Measurements from ENCODE around the gene ACOX2.
A peak's percentile ranks its signal among the peaks of the same experiment; 100 is the strongest.

Gene ACOX2

DNA sequence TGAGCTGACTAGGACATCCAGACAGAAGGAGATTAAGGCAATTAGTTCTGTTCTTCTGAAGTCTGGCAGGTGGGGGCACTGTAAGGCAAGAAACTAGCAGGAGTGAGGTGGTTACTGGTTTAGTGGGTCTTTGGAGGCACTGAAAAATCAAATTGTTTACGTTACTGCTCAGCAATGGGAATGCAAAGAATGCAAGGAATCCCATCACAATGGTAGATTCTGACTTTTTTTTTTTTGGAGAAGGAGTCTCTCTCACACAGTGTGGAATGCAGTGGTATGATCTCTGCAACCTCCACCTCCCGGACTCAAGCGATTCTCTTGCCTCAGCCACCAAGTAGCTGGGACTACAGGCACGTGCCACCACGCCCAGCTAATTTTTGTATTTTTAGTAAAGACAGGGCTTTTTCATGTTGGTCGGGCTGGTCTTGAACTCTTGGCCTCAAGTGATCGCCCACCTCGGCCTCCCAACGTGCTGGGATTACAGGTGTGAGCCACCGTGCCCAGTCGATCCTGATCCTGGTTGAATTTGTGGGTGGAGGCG lies 23.9 kb upstream of the ACOX2 start:
- Histone ChIP-seq H3K4me3 (ENCODE audit: low read depth in 1 of 2, low read length in 2 of 2) (no peak overlapping the region), H3K9me3 (ENCODE audit: insufficient read depth, low read length, severe bottlenecking) (no peaks in the 10 kb centered on the region), H3K4me2 (ENCODE audit: insufficient read depth, low read length) (no peak overlapping the region), H3K9ac (ENCODE audit: low read depth, low read length) (no peak overlapping the region), H3K79me2 (ENCODE audit: insufficient read depth, low read length) (no peaks in the 10 kb centered on the region), H3K4me1 (ENCODE audit: insufficient read depth, low read length) (no peaks in the 10 kb centered on the region), H2AFZ (ENCODE audit: low read depth, low read length) (no peak overlapping the region), H3K36me3 (ENCODE audit: insufficient read depth, low read length) (no peaks in the 10 kb centered on the region), H4K20me1 (ENCODE audit: insufficient read depth, low read length) (no peaks in the 10 kb centered on the region), H3K27me3 (ENCODE audit: insufficient read depth, low read length, poor library complexity) (peaks cover 8% of the 10 kb centered on the region), H3K27ac (ENCODE audit: low read length) (no peak overlapping the region)
- ATAC-seq (ENCODE audit: insufficient read depth, low read depth) (no peak), DNase-seq (no peak)
- TF ChIP-seq, protein P1, sequence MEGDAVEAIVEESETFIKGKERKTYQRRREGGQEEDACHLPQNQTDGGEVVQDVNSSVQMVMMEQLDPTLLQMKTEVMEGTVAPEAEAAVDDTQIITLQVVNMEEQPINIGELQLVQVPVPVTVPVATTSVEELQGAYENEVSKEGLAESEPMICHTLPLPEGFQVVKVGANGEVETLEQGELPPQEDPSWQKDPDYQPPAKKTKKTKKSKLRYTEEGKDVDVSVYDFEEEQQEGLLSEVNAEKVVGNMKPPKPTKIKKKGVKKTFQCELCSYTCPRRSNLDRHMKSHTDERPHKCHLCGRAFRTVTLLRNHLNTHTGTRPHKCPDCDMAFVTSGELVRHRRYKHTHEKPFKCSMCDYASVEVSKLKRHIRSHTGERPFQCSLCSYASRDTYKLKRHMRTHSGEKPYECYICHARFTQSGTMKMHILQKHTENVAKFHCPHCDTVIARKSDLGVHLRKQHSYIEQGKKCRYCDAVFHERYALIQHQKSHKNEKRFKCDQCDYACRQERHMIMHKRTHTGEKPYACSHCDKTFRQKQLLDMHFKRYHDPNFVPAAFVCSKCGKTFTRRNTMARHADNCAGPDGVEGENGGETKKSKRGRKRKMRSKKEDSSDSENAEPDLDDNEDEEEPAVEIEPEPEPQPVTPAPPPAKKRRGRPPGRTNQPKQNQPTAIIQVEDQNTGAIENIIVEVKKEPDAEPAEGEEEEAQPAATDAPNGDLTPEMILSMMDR (IDR thresholded peaks at IDR 0.05; ENCODE audit: borderline replicate concordance, extremely low read depth, low read length, poor library complexity, severe bottlenecking) = peak; percentile 25
- TF ChIP-seq EZH2 (IDR thresholded peaks at IDR 0.05; ENCODE audit: borderline replicate concordance, low read depth, low read length, severe bottlenecking) = no peak

DNA sequence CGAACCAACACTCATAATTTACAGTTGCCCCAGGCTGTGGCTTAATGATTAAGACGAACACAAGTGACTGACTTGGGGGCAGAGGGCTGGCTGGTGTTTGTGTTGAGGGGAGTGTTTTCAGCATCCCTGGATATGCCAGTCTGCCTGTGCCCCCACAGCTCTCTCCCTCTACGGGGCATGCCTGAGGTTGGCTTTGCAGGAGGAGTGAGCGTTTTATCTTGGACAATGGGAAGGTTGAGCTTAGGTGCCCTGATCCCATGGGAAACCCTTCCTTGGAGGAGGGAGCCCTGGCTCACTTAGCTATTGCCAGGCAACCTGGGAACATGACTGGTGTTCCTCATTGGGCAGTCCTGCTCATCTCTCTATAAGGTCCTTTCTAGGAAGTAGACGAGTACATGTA lies 22.6 kb upstream of the ACOX2 start:
- Histone ChIP-seq H3K4me1 (ENCODE audit: insufficient read depth, low read length) (no peaks in the 10 kb centered on the region), H3K79me2 (ENCODE audit: insufficient read depth, low read length) (no peaks in the 10 kb centered on the region), H3K27me3 (ENCODE audit: insufficient read depth, low read length, poor library complexity) (peaks cover 3% of the 10 kb centered on the region), H3K4me3 (ENCODE audit: low read depth in 1 of 2, low read length in 2 of 2) (no peak overlapping the region), H3K9ac (ENCODE audit: low read depth, low read length) (no peak overlapping the region), H3K27ac (ENCODE audit: low read length) (no peak overlapping the region), H3K36me3 (ENCODE audit: insufficient read depth, low read length) (no peaks in the 10 kb centered on the region), H3K4me2 (ENCODE audit: insufficient read depth, low read length) (no peak overlapping the region), H2AFZ (ENCODE audit: low read depth, low read length) (no peak overlapping the region), H4K20me1 (ENCODE audit: insufficient read depth, low read length) (no peaks in the 10 kb centered on the region), H3K9me3 (ENCODE audit: insufficient read depth, low read length, severe bottlenecking) (no peaks in the 10 kb centered on the region)
- TF ChIP-seq, protein P1 (IDR thresholded peaks at IDR 0.05; ENCODE audit: borderline replicate concordance, extremely low read depth, low read length, poor library complexity, severe bottlenecking) = no peak
- no peak for TF ChIP-seq EZH2 (IDR thresholded peaks at IDR 0.05; ENCODE audit: borderline replicate concordance, low read depth, low read length, severe bottlenecking)
- DNase-seq (no peak), ATAC-seq (ENCODE audit: insufficient read depth, low read depth) (no peak)

DNA sequence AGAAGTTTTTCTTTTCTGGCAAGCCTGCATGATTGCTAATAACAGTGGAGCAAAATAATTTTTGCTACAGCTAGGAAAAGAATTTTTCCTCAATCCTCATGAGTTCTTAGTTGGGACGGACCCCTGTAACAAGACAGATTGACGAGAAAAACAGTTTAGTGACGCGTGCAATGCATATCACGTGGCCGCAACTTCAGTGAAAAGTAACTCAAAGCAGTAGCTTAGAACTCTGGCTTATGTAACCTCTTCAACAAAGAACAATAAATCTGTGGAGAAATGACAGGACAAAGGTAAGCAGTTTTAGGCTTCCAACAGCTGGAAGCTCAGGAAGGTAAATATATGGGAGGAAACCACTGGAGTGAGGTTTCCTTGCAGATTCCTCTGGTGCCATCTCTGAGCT lies 20.5 kb upstream of the ACOX2 start:
- Histone ChIP-seq H3K27ac (ENCODE audit: low read length) (no peak overlapping the region), H3K9ac (ENCODE audit: low read depth, low read length) (no peak overlapping the region), H3K4me3 (ENCODE audit: low read depth in 1 of 2, low read length in 2 of 2) (no peak overlapping the region), H4K20me1 (ENCODE audit: insufficient read depth, low read length) (no peaks in the 10 kb centered on the region), H3K27me3 (ENCODE audit: insufficient read depth, low read length, poor library complexity) (peaks cover 3% of the 10 kb centered on the region), H3K36me3 (ENCODE audit: insufficient read depth, low read length) (no peaks in the 10 kb centered on the region), H3K79me2 (ENCODE audit: insufficient read depth, low read length) (no peaks in the 10 kb centered on the region), H3K9me3 (ENCODE audit: insufficient read depth, low read length, severe bottlenecking) (no peaks in the 10 kb centered on the region), H2AFZ (ENCODE audit: low read depth, low read length) (no peak overlapping the region), H3K4me2 (ENCODE audit: insufficient read depth, low read length) (no peak overlapping the region), H3K4me1 (ENCODE audit: insufficient read depth, low read length) (no peaks in the 10 kb centered on the region)
- DNase-seq (no peak), ATAC-seq (ENCODE audit: insufficient read depth, low read depth) (no peak)
- no peak for TF ChIP-seq EZH2 (IDR thresholded peaks at IDR 0.05; ENCODE audit: borderline replicate concordance, low read depth, low read length, severe bottlenecking)
- TF ChIP-seq, protein P1 (IDR thresholded peaks at IDR 0.05; ENCODE audit: borderline replicate concordance, extremely low read depth, low read length, poor library complexity, severe bottlenecking) = no peak

Measured in DND-41 (cell line).